Endothelial cell of umbilical vein (primary cell): ENCODE data around the gene TUBB3. TPM values are rescaled to one million over a fixed set of nuclear protein-coding genes. Genes with fewer than 3 reads are reported as not detected.

ENCODE experiments used
- BruUV-seq: library from RNA; stranded (reverse); fragments of 400-500 nt; replicated peaks from 2 replicates; lab custom pipeline; 2021; lab: Mats Ljungman, UMichigan
- CTCF ChIA-PET: fragments of 300-600, 350-600 bp; sonication (Branson Sonifier 250); formaldehyde crosslinking; loops from one replicate; lab custom pipeline; 2021; ENCODE audit warnings: antibody characterized with exemption, inconsistent platforms; lab: Charles Lee
- POLR2A ChIA-PET: fragments of 300-600, 350-600 bp; sonication (Branson Sonifier 250); formaldehyde crosslinking; loops from one replicate; lab custom pipeline; 2021; ENCODE audit warnings: antibody characterized with exemption, inconsistent platforms; lab: Charles Lee
- DNase-seq: peaks from one replicate; pipeline ENCODE4 v3.0.0-alpha.2; 2011; ENCODE audit warnings: low read depth, low spot score
- FAIRE-seq: peaks from 2 replicates; lab custom pipeline; 2011; peaks lifted over from hg19 to GRCh38; lab: Jason Lieb, UNC
- H2AFZ ChIP-seq: 2 replicates; pipeline ENCODE4 v1.6.0; 2012; ENCODE audit warnings: low read depth, low read length, control low read depth, inconsistent platforms
- H3K27ac ChIP-seq: 2 replicates; pipeline ENCODE4 v1.5.1; 2011; ENCODE audit warnings: low read depth, mild to moderate bottlenecking, control low read depth, low read length, moderate library complexity; ENCODE audit not compliant: insufficient read depth
- H3K27me3 ChIP-seq, 2 experiments: 2 replicates each; pipeline versions ENCODE4 v1.6.0 to v1.6.1; 2011; ENCODE audit warnings: low read length in 2 of 2, mixed read lengths in 1 of 2; ENCODE audit not compliant: control insufficient read depth in 2 of 2, insufficient read depth in 2 of 2
- H3K36me3 ChIP-seq, 2 experiments: 2 replicates in 1 of 2; 3 replicates in 1 of 2; pipeline ENCODE4 v1.5.1; 2011; ENCODE audit warnings: low read length in 2 of 2, mild to moderate bottlenecking in 1 of 2, moderate library complexity in 1 of 2; ENCODE audit not compliant: control insufficient read depth in 2 of 2, insufficient read depth in 2 of 2; ENCODE audit errors: extremely low read depth in 1 of 2
- H3K4me1 ChIP-seq: 3 replicates; pipeline ENCODE4 v1.5.1; 2011; ENCODE audit warnings: mild to moderate bottlenecking, low read length; ENCODE audit not compliant: control insufficient read depth, insufficient read depth; ENCODE audit errors: extremely low read depth
- H3K4me2 ChIP-seq: 2 replicates; pipeline ENCODE4 v1.6.1; 2011; ENCODE audit warnings: low read length, control low read depth, mixed read lengths; ENCODE audit not compliant: insufficient read depth
- H3K4me3 ChIP-seq, 3 experiments: fragments of 200-600 bp in 1 of 3; sonication (generic), shearing (Covaris generic) in 1 of 3; replicated peaks in 1 of 3; 2 replicates each; pipeline ENCODE4 v1.5.1; 2011 to 2016; ENCODE audit warnings: control low read depth in 3 of 3, low read length in 3 of 3, mild to moderate bottlenecking in 2 of 3, inconsistent platforms in 1 of 3, low read depth in 1 of 3, moderate library complexity in 1 of 3; ENCODE audit not compliant: insufficient read depth in 1 of 3
- H3K79me2 ChIP-seq: 2 replicates; pipeline ENCODE4 v1.6.0; 2012; ENCODE audit warnings: low read length, inconsistent platforms; ENCODE audit not compliant: control insufficient read depth, insufficient read depth
- H3K9ac ChIP-seq: replicated peaks from 2 replicates; pipeline ENCODE3; 2011; ENCODE audit warnings: low read length, control low read depth; ENCODE audit not compliant: insufficient read depth; ENCODE audit errors: extremely low read depth
- H3K9me1 ChIP-seq: replicated peaks from 3 replicates; pipeline ENCODE4 v1.6.0; 2011; ENCODE audit warnings: mild to moderate bottlenecking, low read length; ENCODE audit not compliant: control insufficient read depth, insufficient read depth; ENCODE audit errors: extremely low read depth
- H3K9me3 ChIP-seq: replicated peaks from 2 replicates; pipeline ENCODE4 v1.5.1; 2012; ENCODE audit warnings: low read length, inconsistent platforms; ENCODE audit not compliant: control insufficient read depth, insufficient read depth
- H4K20me1 ChIP-seq: replicated peaks from 2 replicates; pipeline ENCODE3; 2011; ENCODE audit warnings: mild to moderate bottlenecking, low read length; ENCODE audit not compliant: control insufficient read depth, insufficient read depth; ENCODE audit errors: extremely low read depth
- CTCF ChIP-seq, 2 donors: IDR thresholded peaks; 1 replicate in 1 of 2; 2 replicates in 1 of 2; pipeline ENCODE4 v1.5.1; 2011; ENCODE audit warnings: low read length in 2 of 2, mild to moderate bottlenecking in 2 of 2, moderate library complexity in 2 of 2, control low read depth in 1 of 2, inconsistent platforms in 1 of 2, low read depth in 1 of 2; ENCODE audit not compliant: insufficient read depth in 1 of 2; ENCODE audit errors: extremely low read depth in 1 of 2
- EZH2 ChIP-seq: IDR thresholded peaks from 2 replicates; pipeline ENCODE4 v1.6.1; 2012; ENCODE audit warnings: borderline replicate concordance, low read depth, mild to moderate bottlenecking, moderate library complexity, low read length, inconsistent platforms; ENCODE audit not compliant: severe bottlenecking
- FOS ChIP-seq: IDR thresholded peaks from 2 replicates; pipeline ENCODE4 v1.6.1; 2011; ENCODE audit warnings: mild to moderate bottlenecking, low read length, moderate library complexity, borderline replicate concordance; ENCODE audit not compliant: insufficient read depth
- GATA2 ChIP-seq: IDR thresholded peaks from 2 replicates; pipeline ENCODE4 v1.7.0; 2011; ENCODE audit warnings: low read depth, mild to moderate bottlenecking, moderate library complexity, mixed read lengths, low read length; ENCODE audit not compliant: insufficient read length, insufficient read depth
- JUN ChIP-seq: IDR thresholded peaks from 2 replicates; pipeline ENCODE4 v1.6.1; 2011; ENCODE audit warnings: borderline replicate concordance, low read depth; ENCODE audit not compliant: insufficient read length, insufficient read depth
- MAX ChIP-seq: IDR thresholded peaks from 2 replicates; pipeline ENCODE4 v1.6.1; 2011; ENCODE audit not compliant: insufficient read depth, insufficient read length
- MYC ChIP-seq: IDR thresholded peaks from one replicate; pipeline ENCODE4 v1.6.1; 2011; ENCODE audit warnings: mild to moderate bottlenecking, low read depth, low read length
- POLR2A ChIP-seq: IDR thresholded peaks from 2 replicates; pipeline ENCODE4 v1.6.1; 2012; ENCODE audit warnings: low read depth, mild to moderate bottlenecking, control low read depth, low read length
- POLR2AphosphoS5 ChIP-seq: IDR thresholded peaks from 2 replicates; pipeline ENCODE4 v1.6.1; 2012; ENCODE audit warnings: low read depth, mild to moderate bottlenecking, control low read depth, low read length, moderate library complexity; ENCODE audit not compliant: insufficient read depth
- dilution Hi-C: fragments of 300-500 bp; cut with MboI; formaldehyde crosslinking; loops from one replicate; pipeline ENCODE4 v1.15.0; 2019; ENCODE audit warnings: low sequenced_read_pairs; ENCODE audit not compliant: extremely low pct_ligation_motif_present
- intact Hi-C: fragments of 100-400 bp; cut with micrococcal nuclease; formaldehyde crosslinking; loops from one replicate; pipeline ENCODE4 v1.10.0; 2022
- polyA plus RNA-seq, 4 experiments: library from polyadenylated mRNA; depleted of rRNA in 3 of 4; stranded (reverse) in 3 of 4; unstranded in 1 of 4; fragments of >200 nt; gene quantifications; 2 replicates each; pipeline versions ENCODE4 v1.2.1 to v1.2.3, GENCODE V29; 2011 to 2012; ENCODE audit warnings: missing spikeins in 1 of 4
- total RNA-seq: library from RNA; stranded (reverse); gene quantifications from 2 replicates; pipeline ENCODE4 v1.2.3, GENCODE V29; 2021

The TUBB3 gene
- total and polyA plus RNA-seq, 2 donors (not counting 3 experiments of a cell fraction or from before 2014, with no cell fraction given) = 170 to 215 TPM

GRCh38 chr16:89981414-89981813 is 58.3 kb downstream of the TUBB3 start:
- no peaks in the 10 kb centered on the region for H3K9me1 ChIP-seq
- CTCF ChIA-PET = no interaction called here
- POLR2A ChIA-PET = no interaction called here
- no TSS peak for BruUV-seq
- FAIRE-seq (no peak), DNase-seq (no peak)
- dilution Hi-C loops (no loop called here), intact Hi-C loops (no loop called here)
- H3K36me3 ChIP-seq = peaks cover 13 to 45% of the 10 kb centered on the region in 2 experiments
- no peak overlapping the region for H3K4me3 ChIP-seq
- H3K27me3 ChIP-seq = no peaks in the 10 kb centered on the region
- H3K9ac ChIP-seq = no peak overlapping the region
- no peak overlapping the region for H3K27ac ChIP-seq
- no peaks in the 10 kb centered on the region for H3K9me3 ChIP-seq
- H3K4me1 ChIP-seq = no peaks in the 10 kb centered on the region
- H3K79me2 ChIP-seq = peaks cover 13% of the 10 kb centered on the region
- no peak overlapping the region for H3K4me2 ChIP-seq
- no peaks in the 10 kb centered on the region for H4K20me1 ChIP-seq
- TF ChIP-seq POLR2A (no peak), MAX (no peak), CTCF (IDR thresholded peaks at IDR 0.05; ENCODE audit: extremely low read depth in 1 of 2, insufficient read depth in 1 of 2, low read depth in 1 of 2, low read length in 2 of 2) (no peak), POLR2AphosphoS5 (no peak), JUN (no peak), MYC (no peak), FOS (no peak), EZH2 (no peak), GATA2 (no peak)
- no peak overlapping the region for H2AFZ ChIP-seq
